ENCODE results near the gene EHF. TPM values are rescaled to one million over a fixed set of nuclear protein-coding genes. Genes with fewer than 3 reads are reported as not detected.

EHF gene
- total and polyA plus RNA-seq, 2 of the 13 experiments (the other 11 are each of a cell fraction or from before 2014, with no cell fraction given): 0.04 to 0.46 TPM

- TF ChIP-seq AFF4 (CRISPR knock-in tag; IDR thresholded peaks at IDR 0.05) (no peak), FOXJ3 (CRISPR knock-in tag; IDR thresholded peaks at IDR 0.05; ENCODE audit: borderline replicate concordance) (peak; percentile 90), ZNF12 (CRISPR knock-in tag; IDR thresholded peaks at IDR 0.05) (no peak), ZFP36 (IDR thresholded peaks at IDR 0.05; ENCODE audit: borderline replicate concordance, low read depth, low read length, partially characterized antibody) (no peak), CSRNP1 (CRISPR knock-in tag; IDR thresholded peaks at IDR 0.05) (no peak), ZHX2 (IDR thresholded peaks at IDR 0.05; ENCODE audit: low read depth) (no peak), ZHX2 (CRISPR knock-in tag; IDR thresholded peaks at IDR 0.05; ENCODE audit: borderline replicate concordance) (peak; percentile 85; the same call in 1 of the 2 replicates), HDAC6 (IDR thresholded peaks at IDR 0.05; ENCODE audit: low read depth, low read length) (no peak), ZEB1 (IDR thresholded peaks at IDR 0.05; ENCODE audit: insufficient replicate concordance, low read depth) (peak; percentile 81), ZNF616 (CRISPR knock-in tag; IDR thresholded peaks at IDR 0.05; ENCODE audit: low read depth) (no peak), ATRX (CRISPR knock-in tag; IDR thresholded peaks at IDR 0.05; ENCODE audit: borderline replicate concordance) (no peak), ZFY (CRISPR knock-in tag; IDR thresholded peaks at IDR 0.05) (no peak), MZF1 (CRISPR knock-in tag; IDR thresholded peaks at IDR 0.05; ENCODE audit: borderline replicate concordance) (no peak), PCBP1 (IDR thresholded peaks at IDR 0.05; ENCODE audit: borderline replicate concordance, low read depth, low read length) (no peak), NFATC3 (CRISPR knock-in tag; IDR thresholded peaks at IDR 0.05) (0 out of 2 replicates have a peak, but pooled peaks have one; percentile 40), NFYC (CRISPR knock-in tag; IDR thresholded peaks at IDR 0.05) (0 out of 2 replicates have a peak, but pooled peaks have one; percentile 27), MAFG (CRISPR knock-in tag; IDR thresholded peaks at IDR 0.05) (no peak), NR2C2 (CRISPR knock-in tag; IDR thresholded peaks at IDR 0.05; ENCODE audit: borderline replicate concordance) (peak; percentile 31; the same call in 1 of the 2 replicates)
Measured at GRCh38 chr11:34667810-34668582, 47.1 kb downstream of the EHF start (continued).

Measured in HepG2 (cell line).